Measurements from ENCODE around the gene PDCD7.

DNA sequence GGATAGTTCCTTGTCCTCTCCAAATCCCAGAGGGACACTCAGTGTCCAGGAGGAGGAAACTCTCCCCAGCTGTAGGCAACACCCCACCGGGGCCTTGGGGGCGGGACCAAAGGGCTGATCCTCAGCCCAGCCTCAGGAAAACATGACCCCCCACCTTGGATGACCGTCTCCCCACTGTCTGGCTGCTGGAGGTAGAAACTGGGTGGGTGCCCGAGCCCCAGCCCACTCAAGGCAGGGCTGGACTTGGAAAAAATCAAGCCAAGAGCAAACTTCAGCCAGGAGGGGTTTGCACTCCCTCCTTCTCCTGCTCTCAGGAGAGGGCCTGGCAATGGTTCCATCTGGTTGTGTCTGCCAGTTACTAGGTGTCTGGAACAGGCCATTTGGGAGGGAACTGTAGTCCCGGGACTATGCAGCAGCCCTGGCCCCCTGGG is 62.2 kb downstream of the PDCD7 start:
- TF ChIP-seq POLR2A (IDR thresholded peaks at IDR 0.05; ENCODE audit: low read depth, low read length) (no peak), TAF1 (IDR thresholded peaks at IDR 0.05; ENCODE audit: borderline replicate concordance, low read depth, low read length) (no peak), POLR2AphosphoS5 (IDR thresholded peaks at IDR 0.05; ENCODE audit: low read depth, low read length) (no peak)

Data from GM12892 (cell line).